NCI-H2196 (cell line): Measurements from ENCODE around the gene GPS2.
A peak's percentile ranks its signal among the peaks of the same experiment; 100 is the strongest.

Experiments used
- DNase-seq: peaks from one replicate; lab custom pipeline; 2025; ENCODE audit not compliant: unreplicated experiment; lab: John Stamatoyannopoulos, UW

GPS2 gene

GRCh38 chr17:7318121-7318860 lies 3.1 kb upstream of the GPS2 start:
- DNase-seq: no peak

- DNase-seq: no peak
These were observed 2.1 kb upstream of the GPS2 start for GRCh38 chr17:7317161-7317803.

DNA sequence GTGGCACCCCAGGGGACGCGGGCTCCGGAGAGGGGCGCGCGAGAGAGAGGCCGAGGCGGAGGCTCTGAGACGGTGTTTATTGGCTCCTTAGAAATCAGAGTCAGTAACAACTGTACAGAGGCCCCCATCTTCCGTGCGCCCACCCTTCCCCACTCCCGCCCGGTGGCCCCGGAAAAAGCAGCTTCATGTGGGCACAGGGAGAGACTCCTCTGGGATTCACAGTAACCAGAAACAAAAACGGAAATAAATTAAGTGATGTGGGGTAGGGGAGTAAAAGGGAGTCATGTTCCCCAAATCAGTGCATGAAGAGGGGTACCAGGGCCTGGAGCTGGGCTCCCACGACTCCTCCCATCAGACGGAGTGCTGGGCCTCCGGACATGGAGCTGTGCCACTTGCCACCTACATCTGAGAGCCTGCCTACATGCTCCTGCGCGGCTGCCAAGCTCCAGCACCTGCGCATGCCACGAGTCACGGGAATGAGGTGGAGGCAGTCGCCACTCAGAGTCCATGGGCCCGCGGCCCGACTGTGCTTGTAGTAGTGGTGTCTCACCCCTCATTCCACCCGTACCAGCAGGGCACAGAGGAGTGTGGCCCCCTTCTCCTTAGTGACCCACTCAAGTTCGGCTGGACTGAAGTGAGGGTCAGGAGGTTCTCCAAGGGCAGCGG lies 543 bp upstream of the GPS2 start:
- peak; percentile 6 for DNase-seq

GRCh38 chr17:7313890-7314718 lies 1.1 kb downstream of the GPS2 start:
- no peak for DNase-seq

DNA sequence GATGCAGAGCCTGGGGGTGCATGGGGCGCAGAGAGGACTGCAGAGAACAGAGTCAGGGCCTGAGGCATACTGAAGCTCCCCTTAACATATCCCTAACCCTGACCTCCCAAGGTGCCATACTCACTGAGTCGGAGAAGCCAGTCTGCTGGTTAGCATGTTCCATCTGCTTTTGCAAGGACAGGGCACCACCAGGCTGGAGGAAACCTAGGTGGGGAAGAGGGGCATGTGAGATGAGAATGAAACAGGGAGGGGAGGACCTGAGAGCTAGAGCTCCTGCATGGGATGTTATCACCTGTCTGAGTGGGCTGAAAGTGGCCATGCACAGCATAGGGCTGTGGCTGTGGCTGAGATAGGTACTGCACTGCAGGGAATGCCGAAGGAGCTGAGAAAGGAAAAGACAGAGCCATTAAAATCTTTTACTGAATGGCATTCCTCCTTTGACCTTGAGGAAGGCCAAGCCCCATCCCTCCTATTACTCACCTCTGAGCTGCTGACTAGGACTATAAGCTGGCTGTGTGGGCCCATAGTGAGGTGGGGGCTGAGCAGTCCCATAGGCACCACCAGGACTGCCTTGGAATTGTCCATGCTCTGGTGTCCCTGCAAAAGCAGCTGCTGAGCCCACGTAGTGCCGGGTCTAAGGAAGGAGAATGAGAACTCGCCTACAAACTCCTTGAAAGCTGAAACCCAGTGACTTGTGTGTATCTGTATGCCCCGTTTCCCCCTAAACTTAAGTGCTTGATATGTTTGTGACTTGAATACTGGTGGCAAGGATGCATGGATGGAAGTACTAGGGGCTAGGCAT lies 1.9 kb downstream of the GPS2 start:
- no peak for DNase-seq

DNA sequence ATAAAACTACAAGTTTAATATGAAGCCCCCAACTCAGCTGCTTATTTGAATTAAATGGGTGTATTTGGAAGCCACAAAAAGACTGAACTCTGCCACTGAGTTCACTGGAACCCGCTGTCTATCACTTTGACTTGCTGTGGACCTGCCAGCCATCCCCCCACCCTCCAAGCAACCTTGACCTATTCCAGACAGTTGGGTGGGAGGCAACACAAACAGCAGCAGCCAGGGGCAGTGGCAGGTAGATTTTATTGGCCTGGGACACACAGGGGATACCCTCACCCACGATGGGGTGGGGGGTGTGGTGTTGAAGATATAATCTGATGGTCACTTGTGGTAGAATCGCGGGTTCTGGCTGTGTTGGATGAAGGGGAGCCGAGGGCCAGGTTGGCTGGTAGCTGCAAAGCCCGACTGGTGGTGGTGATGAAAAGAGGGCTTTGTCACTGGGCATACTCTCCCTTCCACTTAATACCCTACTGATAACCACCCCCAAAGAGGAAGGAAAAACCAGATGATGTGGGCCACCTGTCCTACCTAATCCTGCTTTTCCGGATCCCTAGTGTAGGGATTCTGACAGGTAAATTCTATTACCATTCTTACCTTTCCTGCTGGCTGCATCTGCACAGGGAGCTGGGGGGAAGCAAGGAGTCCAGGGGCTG lies 2.6 kb downstream of the GPS2 start:
- no peak for DNase-seq

- DNase-seq: no peak
These were observed 4.0 kb downstream of the GPS2 start for GRCh38 chr17:7311110-7311705.

DNA sequence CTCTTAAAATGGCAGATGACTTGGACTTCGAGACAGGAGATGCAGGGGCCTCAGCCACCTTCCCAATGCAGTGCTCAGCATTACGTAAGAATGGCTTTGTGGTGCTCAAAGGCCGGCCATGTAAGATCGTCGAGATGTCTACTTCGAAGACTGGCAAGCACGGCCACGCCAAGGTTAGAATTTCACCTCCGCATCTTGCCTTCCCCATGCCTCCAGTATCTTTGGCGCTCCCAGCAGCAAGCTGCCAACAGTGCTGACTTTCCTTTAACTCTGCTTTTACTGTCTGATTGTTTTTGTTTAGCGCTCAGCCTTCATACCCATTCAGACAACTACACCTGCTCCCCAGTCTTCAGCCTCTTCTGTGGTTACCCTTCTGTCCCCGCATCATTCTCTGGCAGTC lies 5.5 kb downstream of the GPS2 start:
- DNase-seq: no peak

- DNase-seq: peak; percentile 54
These were observed 6.3 kb downstream of the GPS2 start for GRCh38 chr17:7308625-7309433.

- peak; percentile 4 for DNase-seq
These were observed 7.2 kb downstream of the GPS2 start for GRCh38 chr17:7307686-7308624.

GRCh38 chr17:7306911-7307685 lies 8.1 kb downstream of the GPS2 start, which contains the start of gene EIF5A:
TSS of gene EIF5A (plus strand) at chr17:7307628. CDS start at chr17:7309636, 2,008 bp downstream.
- DNase-seq: peak; percentile 92

DNA sequence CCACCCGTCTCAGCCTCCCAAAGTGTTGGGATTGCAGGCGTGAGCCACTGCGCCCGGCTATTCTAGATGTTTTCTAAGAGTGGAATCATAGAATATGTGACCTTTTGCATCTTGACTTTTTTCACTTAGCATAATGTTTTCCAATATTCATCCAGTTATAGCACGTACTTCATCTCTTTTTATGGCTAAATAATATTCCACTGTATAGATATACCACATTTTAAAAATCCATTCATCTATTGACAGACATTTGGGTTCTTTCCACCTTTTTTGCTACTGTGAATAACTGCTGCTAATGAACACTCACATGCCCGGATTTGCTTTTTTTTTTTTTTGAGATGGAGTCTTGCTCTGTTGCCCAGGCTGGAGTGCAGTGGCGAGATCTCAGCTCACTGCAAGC lies 11.0 kb downstream of the GPS2 start:
- no peak for DNase-seq

DNA sequence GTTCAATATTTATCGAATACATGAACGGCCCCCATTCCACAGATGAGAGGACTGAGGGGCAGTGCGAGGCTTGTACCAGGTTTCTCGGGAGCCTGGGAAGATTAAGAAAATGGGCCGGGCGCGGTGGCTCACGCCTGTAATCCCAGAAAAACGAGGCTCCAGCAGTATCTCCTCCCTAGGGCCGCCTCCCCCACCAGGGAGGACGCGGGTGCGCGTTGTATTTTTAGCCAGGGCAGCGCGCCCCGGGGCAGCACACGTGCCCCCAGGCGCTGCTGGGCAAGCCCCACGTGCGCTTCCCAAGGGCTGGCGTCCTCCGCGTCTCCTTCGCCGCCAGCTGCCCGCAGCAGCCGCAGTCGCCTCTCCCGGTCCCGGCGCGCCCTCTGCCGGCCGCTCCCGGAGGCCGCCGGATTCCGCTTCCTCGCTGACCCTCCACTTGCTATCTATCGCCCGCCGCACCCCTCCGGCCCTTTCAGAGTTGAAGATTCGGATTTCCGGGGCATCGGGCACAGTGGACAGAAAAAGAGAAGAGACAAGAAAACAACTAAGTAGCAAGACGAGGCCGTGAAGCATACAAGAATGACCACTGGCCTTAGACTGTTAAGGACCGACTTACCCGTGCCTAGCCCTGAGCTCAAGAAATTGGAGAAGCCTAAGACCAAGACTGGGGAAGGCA lies 18.8 kb downstream of the GPS2 start:
- DNase-seq: peak; percentile 74

GRCh38 chr17:7295230-7296180 lies 19.7 kb downstream of the GPS2 start:
- peak; percentile 15 for DNase-seq

DNA sequence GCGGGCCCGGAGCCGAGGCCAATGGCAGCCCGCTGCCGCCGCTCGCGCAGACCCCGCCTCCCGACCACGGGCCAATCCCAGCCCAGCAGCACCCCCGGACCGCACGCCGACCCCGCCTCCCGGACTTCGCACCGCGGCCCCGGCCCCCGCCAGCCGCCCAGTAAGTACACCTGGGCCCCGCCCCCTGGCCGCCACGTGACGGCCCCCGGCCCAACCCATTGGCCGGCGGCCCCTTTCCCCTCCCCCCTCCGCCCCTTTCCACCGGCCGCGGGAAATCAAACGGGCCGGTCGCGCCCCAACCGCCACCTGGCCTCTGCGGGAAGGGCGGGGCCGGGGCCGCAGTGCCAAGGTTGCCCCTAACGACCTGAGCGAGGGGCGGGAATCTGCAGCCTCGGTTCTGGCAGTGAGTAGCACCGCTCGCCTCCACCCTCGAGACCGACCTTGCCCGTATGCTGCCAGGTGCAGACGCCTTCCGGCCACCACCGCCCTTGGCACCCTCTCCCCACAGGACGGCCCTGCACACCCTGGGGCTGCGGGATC lies 20.5 kb downstream of the GPS2 start, which contains the start of gene YBX2:
Gene YBX2 (minus strand): TSS at position 26 of the 540 bp plus-strand sequence. CDS start 139 bp downstream, outside the sequence.
- DNase-seq: peak; percentile 88
